A549 (cell line): Measurements from ENCODE around the gene PXDC1. TPM values are rescaled to one million over a fixed set of nuclear protein-coding genes. Genes with fewer than 3 reads are reported as not detected.
"Not testable (repeated sequence)": the region's sequence is repeated elsewhere in the genome, so short reads cannot be mapped to it uniquely, and the experiment has no call there.

Source experiments
- ATAC-seq, 2 experiments: fragments of 200-7000 bp in 1 of 2; fragments of >200 bp in 1 of 2; cut with Nextera tagmentation in 1 of 2; cut with Tn5 transposase in 1 of 2; 3 replicates each; pipeline versions ENCODE4 v1.8.0 to v1.9.1; 2018 to 2020; ENCODE audit warnings: mild to moderate bottlenecking in 1 of 2, moderate library complexity in 1 of 2
- CTCF ChIA-PET: fragments of 300-600 bp; sonication (Branson Sonifier 250); formaldehyde crosslinking; extraction: SDS; loops from one replicate; lab custom pipeline; 2021; ENCODE audit warnings: antibody characterized with exemption, inconsistent platforms; lab: Yijun Ruan, JAX
- POLR2A ChIA-PET: fragments of 350-600 bp; formaldehyde crosslinking; extraction: SDS; loops from one replicate; lab custom pipeline; 2021; ENCODE audit warnings: antibody characterized with exemption, inconsistent platforms; lab: Yijun Ruan, JAX
- DNase-seq, 2 experiments: peaks; one replicate each; pipeline versions ENCODE4 v3.0.0 to v3.0.0-alpha.2; 2011 to 2016; ENCODE audit warnings: low read depth in 1 of 2, low spot score in 1 of 2
- FAIRE-seq: peaks from 2 replicates; lab custom pipeline; 2011; peaks lifted over from hg19 to GRCh38; lab: Jason Lieb, UNC
- H3K27ac ChIP-seq, 2 experiments: fragments of >200 bp; sonication (Bioruptor Twin); formaldehyde crosslinking; 3 replicates each; pipeline ENCODE4 v1.5.1; 2016 to 2017
- H3K4me1 ChIP-seq: fragments of >200 bp; sonication (Bioruptor Twin); formaldehyde crosslinking; 3 replicates; pipeline ENCODE4 v1.6.1; 2016
- H3K4me2 ChIP-seq: fragments of >200 bp; sonication (Bioruptor Twin); formaldehyde crosslinking; 3 replicates; pipeline ENCODE4 v1.6.1; 2016
- H3K4me3 ChIP-seq: fragments of >200 bp; sonication (Bioruptor Twin); formaldehyde crosslinking; 3 replicates; pipeline ENCODE4 v1.5.1; 2016
- H3K9me3 ChIP-seq: fragments of >200 bp; sonication (Bioruptor Twin); formaldehyde crosslinking; 3 replicates; pipeline ENCODE4 v1.6.1; 2016
- BHLHE40 ChIP-seq: IDR thresholded peaks from 2 replicates; pipeline ENCODE4 v1.6.1; 2012; ENCODE audit warnings: low read depth, low read length, inconsistent platforms
- CEBPB ChIP-seq, 2 experiments: fragments of >200 bp in 1 of 2; sonication (Bioruptor Twin) in 1 of 2; formaldehyde crosslinking in 1 of 2; IDR thresholded peaks; 2 replicates each; pipeline ENCODE4 v1.6.1; 2012 to 2016
- CHD4 ChIP-seq: fragments of 200-600 bp; sonication (generic); IDR thresholded peaks from 2 replicates; pipeline ENCODE4 v1.6.1; 2016; ENCODE audit warnings: antibody characterized with exemption, mild to moderate bottlenecking, borderline replicate concordance
- CTCF ChIP-seq: fragments of >200 bp; sonication (Bioruptor Twin); formaldehyde crosslinking; IDR thresholded peaks from 3 replicates; pipeline ENCODE4 v1.5.1; 2016
- E2F6 ChIP-seq: IDR thresholded peaks from 2 replicates; pipeline ENCODE4 v1.6.1; 2012; ENCODE audit warnings: low read depth, borderline replicate concordance
- EHF ChIP-seq: fragments of 250-450 bp; sonication (Bioruptor Pico); IDR thresholded peaks from 2 replicates; pipeline ENCODE4 v1.5.0; 2020; ENCODE audit warnings: mild to moderate bottlenecking
- EP300 ChIP-seq, 2 experiments: fragments of >200 bp; sonication (Bioruptor Twin); formaldehyde crosslinking; IDR thresholded peaks; 2 replicates in 1 of 2; 3 replicates in 1 of 2; pipeline ENCODE4 v1.6.1; 2016 to 2017
- FOSL2 ChIP-seq, 2 experiments: fragments of 450-650 bp in 1 of 2; fragments of >200 bp in 1 of 2; sonication (Bioruptor Twin) in 1 of 2; formaldehyde crosslinking; IDR thresholded peaks; 2 replicates each; pipeline versions ENCODE4 v1.5.0 to v1.6.1; 2016 to 2020; ENCODE audit warnings: mild to moderate bottlenecking in 1 of 2, moderate library complexity in 1 of 2
- GATA3 ChIP-seq: IDR thresholded peaks from 2 replicates; pipeline ENCODE4 v1.6.1; 2012; ENCODE audit warnings: borderline replicate concordance
- HMGXB4 ChIP-seq: fragments of 250-450 bp; sonication (Bioruptor Pico); IDR thresholded peaks from 2 replicates; pipeline ENCODE4 v1.5.0; 2021; ENCODE audit warnings: mild to moderate bottlenecking, moderate library complexity, borderline replicate concordance
- HOXA7 ChIP-seq: fragments of 250-450 bp; sonication (Bioruptor Pico); IDR thresholded peaks from 2 replicates; pipeline ENCODE4 v1.5.0; 2020; ENCODE audit warnings: mild to moderate bottlenecking, moderate library complexity
- JUN ChIP-seq, 2 experiments: fragments of >200 bp; sonication (Bioruptor Twin); formaldehyde crosslinking; IDR thresholded peaks; 2 replicates in 1 of 2; 3 replicates in 1 of 2; pipeline ENCODE4 v1.6.1; 2016 to 2017
- MAFK ChIP-seq: fragments of 450-650 bp; IDR thresholded peaks from 2 replicates; pipeline ENCODE4 v1.6.1; 2014; ENCODE audit not compliant: partially characterized antibody
- NR3C1 ChIP-seq: fragments of >200 bp; sonication (Bioruptor Twin); formaldehyde crosslinking; IDR thresholded peaks from 3 replicates; pipeline ENCODE4 v1.6.1; 2017
- PHF8 ChIP-seq: fragments of 200-600 bp; sonication (generic); IDR thresholded peaks from 2 replicates; pipeline ENCODE4 v1.6.1; 2016; ENCODE audit warnings: low read depth, mild to moderate bottlenecking, antibody characterized with exemption, moderate library complexity, borderline replicate concordance
- RAD21 ChIP-seq, 2 experiments: fragments of >200 bp in 1 of 2; sonication (Bioruptor Twin) in 1 of 2; formaldehyde crosslinking in 1 of 2; IDR thresholded peaks in 1 of 2; conservative IDR thresholded peaks in 1 of 2; 2 replicates in 1 of 2; 3 replicates in 1 of 2; pipeline ENCODE4 v1.6.1; 2012 to 2018; ENCODE audit warnings: inconsistent platforms in 1 of 2
- RFX5 ChIP-seq: fragments of 450-650 bp; IDR thresholded peaks from 2 replicates; pipeline ENCODE4 v1.7.1; 2014; ENCODE audit warnings: antibody characterized with exemption, mild to moderate bottlenecking, moderate library complexity
- ZFP36 ChIP-seq: fragments of 450-650 bp; IDR thresholded peaks from 2 replicates; pipeline ENCODE4 v1.6.1; 2014; ENCODE audit warnings: borderline replicate concordance; ENCODE audit not compliant: partially characterized antibody
- WGBS: methylation state at CpG from one replicate; pipeline ENCODE4 v1.1.6; 2017; ENCODE audit errors: missing lambda C conversion rate; 5-methylcytosine and 5-hydroxymethylcytosine counted together
- polyA plus RNA-seq, 4 experiments: library from polyadenylated mRNA; depleted of rRNA in 3 of 4; stranded (reverse); fragments of >200 nt; fragmentation: RNase III in 1 of 4; extraction: RNeasy Plus Mini Kit Qiagen cat#74134 plus additional on column Dnase treatment in 1 of 4; gene quantifications; 2 replicates in 3 of 4; 3 replicates in 1 of 4; pipeline ENCODE4 v1.2.3, GENCODE V29; 2011 to 2017

PXDC1 gene
- polyA plus RNA-seq, 2 of the 4 experiments (the other 2 are of a cell fraction), result 2.5 to 6.6 TPM

- Histone ChIP-seq H3K27ac (no peak overlapping the region), H3K4me3 (no peak overlapping the region), H3K4me2 (no peak overlapping the region), H3K4me1 (no peaks in the 10 kb centered on the region), H3K9me3 (no peaks in the 10 kb centered on the region; the same call in 2 of the 3 replicates)
- ChIA-PET CTCF (no interaction called here), POLR2A (no interaction called here)
- FAIRE-seq, result no peak
- DNase-seq, result no peak
- no peak for ATAC-seq
- 58% methylated on average over 5 of the region's 6 CpGs for WGBS
- TF ChIP-seq E2F6 (no peak), GATA3 (no peak), RAD21 (conservative IDR thresholded peaks at IDR 0.05 in 1 of 2, IDR thresholded peaks at IDR 0.05 in 1 of 2) (no peak), ZFP36 (no peak), EHF (no peak), RFX5 (no peak), BHLHE40 (no peak), CTCF (no peak), CHD4 (no peak), EP300 (IDR thresholded peaks at IDR 0.05) (no peak), CEBPB (IDR thresholded peaks at IDR 0.05) (no peak), JUN (IDR thresholded peaks at IDR 0.05) (no peak), NR3C1 (no peak)
Measured at GRCh38 chr6:3683331-3683730, 68.2 kb downstream of the PXDC1 start.

- FAIRE-seq (no peak), ATAC-seq (no peak), DNase-seq (no peak)
- CTCF ChIA-PET, result interaction anchor here (1.0 to 1.4 kb wide), 2 partner anchors 13 to 54 kb away, joined by 3 to 4 read pairs; no protein-coding TSS in a partner anchor
- H3K4me3 ChIP-seq, result no peak overlapping the region
- H3K27ac ChIP-seq, result no peak overlapping the region
- no peaks in the 10 kb centered on the region; the same call in 2 of the 3 replicates for H3K9me3 ChIP-seq
- H3K4me1 ChIP-seq, result no peaks in the 10 kb centered on the region
- TF ChIP-seq HOXA7, result no peak
- TF ChIP-seq PHF8, result no peak
- no peak for TF ChIP-seq MAFK
- TF ChIP-seq CEBPB (IDR thresholded peaks at IDR 0.05), result no peak
- no peak for TF ChIP-seq HMGXB4 (CRISPR knock-in tag)
- no peak for TF ChIP-seq FOSL2 (IDR thresholded peaks at IDR 0.05)
- no peak for TF ChIP-seq FOSL2 (CRISPR knock-in tag; IDR thresholded peaks at IDR 0.05)
- WGBS, result 35% methylated on average over 4 of the region's 4 CpGs
- no peak overlapping the region for H3K4me2 ChIP-seq
- POLR2A ChIA-PET, result no interaction called here
Measured at GRCh38 chr6:3678946-3679345, 72.6 kb downstream of the PXDC1 start.

- H3K9me3 ChIP-seq, ATAC-seq, FAIRE-seq, H3K4me3 ChIP-seq, POLR2A ChIA-PET, H3K4me1 ChIP-seq, H3K27ac ChIP-seq, H3K4me2 ChIP-seq, DNase-seq: not testable (repeated sequence)
- 49% methylated on average over 3 of the region's 9 CpGs for WGBS
- CTCF ChIA-PET, result interaction anchor here (1.0 to 1.4 kb wide), 2 partner anchors 14 to 55 kb away, joined by 3 to 4 read pairs; no protein-coding TSS in a partner anchor
Measured at GRCh38 chr6:3677751-3678150, 73.8 kb downstream of the PXDC1 start.

- DNase-seq, H3K4me1 ChIP-seq, H3K4me3 ChIP-seq, FAIRE-seq, H3K27ac ChIP-seq, ATAC-seq, CTCF ChIA-PET, H3K4me2 ChIP-seq, POLR2A ChIA-PET, H3K9me3 ChIP-seq: not testable (repeated sequence)
- WGBS, result no CpG with 5 or more reads among the region's 1 CpG
Measured at GRCh38 chr6:3677351-3677750, 74.2 kb downstream of the PXDC1 start.
